K562 (cell line): ENCODE measurements around the gene PODXL2. TPM values are rescaled to one million over a fixed set of nuclear protein-coding genes. Genes with fewer than 3 reads are reported as not detected.

ENCODE experiments used
- ATAC-seq: fragments of 200-7000 bp; cut with Tn5 transposase; 3 replicates; pipeline ENCODE4 v1.9.1; 2020; ENCODE audit warnings: moderate library complexity
- BruUV-seq: library from RNA; stranded (reverse); fragments of 400-500 nt; replicated peaks from 2 replicates; lab custom pipeline; 2021; lab: Mats Ljungman, UMichigan
- CTCF ChIA-PET: fragments of 300-600 bp; formaldehyde crosslinking; extraction: SDS; loops from one replicate; lab custom pipeline; 2021; ENCODE audit warnings: low intra/inter-chr PET ratio; lab: Yijun Ruan, JAX
- POLR2A ChIA-PET: fragments of 300-600, 350-650 bp; sonication (Branson Sonifier 250); formaldehyde crosslinking; extraction: SDS; loops from one replicate; lab custom pipeline; 2021; ENCODE audit warnings: antibody characterized with exemption, inconsistent platforms; lab: Yijun Ruan, JAX
- DNase-seq, 4 experiments: peaks; one replicate each; pipeline versions ENCODE4 v3.0.0 to v3.0.0-alpha.2; 2011 to 2018; ENCODE audit warnings: low spot score in 3 of 4, mixed read lengths in 3 of 4; ENCODE audit errors: extremely low read depth in 1 of 4
- FAIRE-seq: peaks from 2 replicates; lab custom pipeline; 2011; peaks lifted over from hg19 to GRCh38; lab: Jason Lieb, UNC
- H2AFZ ChIP-seq: 2 replicates; pipeline ENCODE4 v1.6.0; 2011; ENCODE audit warnings: low read depth, low read length, control low read depth, inconsistent platforms
- H3K27ac ChIP-seq: fragments of 200-600 bp; 3 replicates; pipeline ENCODE4 v1.8.0; 2011; ENCODE audit warnings: low read depth, mild to moderate bottlenecking, control low read depth, inconsistent platforms, low read length, moderate library complexity, mixed read lengths; ENCODE audit errors: extremely low read depth
- H3K27me3 ChIP-seq, 2 experiments: fragments of 300-600 bp in 1 of 2; 2 replicates in 1 of 2; 3 replicates in 1 of 2; pipeline versions ENCODE4 v1.6.0 to v1.8.0; 2011; ENCODE audit warnings: inconsistent platforms in 2 of 2, low read length in 2 of 2, mild to moderate bottlenecking in 1 of 2, mixed read lengths in 1 of 2, moderate library complexity in 1 of 2; ENCODE audit not compliant: control insufficient read depth in 2 of 2, insufficient read depth in 2 of 2
- H3K36me3 ChIP-seq: fragments of 300-600 bp; 3 replicates; pipeline ENCODE4 v1.8.0; 2011; ENCODE audit warnings: mild to moderate bottlenecking, low read length, inconsistent platforms; ENCODE audit not compliant: control insufficient read depth, insufficient read depth
- H3K4me1 ChIP-seq, 2 experiments: fragments of 200-600 bp in 1 of 2; replicated peaks in 1 of 2; 2 replicates in 1 of 2; 3 replicates in 1 of 2; pipeline versions ENCODE4 v1.5.1 to v1.8.0; 2011; ENCODE audit warnings: inconsistent platforms in 2 of 2, low read length in 2 of 2, mild to moderate bottlenecking in 1 of 2, mixed read lengths in 1 of 2, moderate library complexity in 1 of 2; ENCODE audit not compliant: control insufficient read depth in 2 of 2, insufficient read depth in 2 of 2
- H3K4me2 ChIP-seq: 2 replicates; pipeline ENCODE4 v1.6.1; 2011; ENCODE audit warnings: low read length, control low read depth, inconsistent platforms, mixed read lengths; ENCODE audit not compliant: insufficient read depth
- H3K4me3 ChIP-seq: fragments of 200-600 bp; sonication (generic), shearing (Covaris generic); 2 replicates; pipeline ENCODE4 v1.5.1; 2016; ENCODE audit warnings: control low read depth, inconsistent platforms
- H3K79me2 ChIP-seq: fragments of 200-600 bp; 3 replicates; pipeline ENCODE4 v1.8.0; 2011; ENCODE audit warnings: low read length, inconsistent platforms; ENCODE audit not compliant: control insufficient read depth, insufficient read depth
- H3K9ac ChIP-seq, 2 experiments: 2 replicates each; pipeline versions ENCODE4 v1.6.0 to v1.6.1; 2011; ENCODE audit warnings: low read depth in 2 of 2, low read length in 2 of 2, control low read depth in 1 of 2, inconsistent platforms in 1 of 2, mild to moderate bottlenecking in 1 of 2, mixed read lengths in 1 of 2; ENCODE audit not compliant: insufficient read depth in 1 of 2
- H3K9me1 ChIP-seq: one replicate; pipeline ENCODE4 v1.6.0; 2011; ENCODE audit warnings: inconsistent platforms, mild to moderate bottlenecking, low read length, moderate library complexity; ENCODE audit not compliant: control insufficient read depth, insufficient read depth
- H3K9me3 ChIP-seq: replicated peaks from 2 replicates; pipeline ENCODE4 v1.5.1; 2011; ENCODE audit warnings: low read depth, low read length, inconsistent platforms; ENCODE audit not compliant: control insufficient read depth, insufficient read depth
- H4K20me1 ChIP-seq: replicated peaks from 2 replicates; pipeline ENCODE4 v1.6.1; 2011; ENCODE audit warnings: low read length, inconsistent platforms, mixed read lengths; ENCODE audit not compliant: control insufficient read depth, insufficient read depth
- CTCF ChIP-seq, 3 experiments: IDR thresholded peaks in 2 of 3; conservative IDR thresholded peaks in 1 of 3; 2 replicates each; pipeline ENCODE4 v1.5.1; 2011 to 2012; ENCODE audit warnings: low read length in 3 of 3, mild to moderate bottlenecking in 3 of 3, control low read depth in 2 of 3, improper control_type of control experiment in 1 of 3, inconsistent platforms in 1 of 3, low read depth in 1 of 3, mixed read lengths in 1 of 3, moderate library complexity in 1 of 3; ENCODE audit not compliant: insufficient read depth in 2 of 3
- CTCFL ChIP-seq: IDR thresholded peaks from 2 replicates; pipeline ENCODE4 v1.6.1; 2011; ENCODE audit warnings: borderline replicate concordance, low read depth, mild to moderate bottlenecking, moderate library complexity, low read length; ENCODE audit not compliant: insufficient read depth, poor library complexity, severe bottlenecking
- HNRNPH1 ChIP-seq: fragments of 200-400 bp; formaldehyde crosslinking; optimal IDR thresholded peaks from 2 replicates; pipeline ENCODE3; 2017; ENCODE audit warnings: low read depth, mild to moderate bottlenecking, low read length, moderate library complexity
- ZBTB7A ChIP-seq: IDR thresholded peaks from 2 replicates; pipeline ENCODE4 v1.6.1; 2011; ENCODE audit warnings: low read depth, mild to moderate bottlenecking, low read length, moderate library complexity, borderline replicate concordance; ENCODE audit not compliant: control insufficient read depth
- ZNF280B ChIP-seq: fragments of 250-450 bp; sonication (Bioruptor Pico); IDR thresholded peaks from 2 replicates; pipeline ENCODE4 v1.5.1; 2021; ENCODE audit warnings: mild to moderate bottlenecking
- ZNF384 ChIP-seq: IDR thresholded peaks from 2 replicates; pipeline ENCODE4 v1.6.1; 2012; ENCODE audit warnings: low read depth, low read length, improper control_type of control experiment
- ZNF639 ChIP-seq, 2 experiments: fragments of 200-800 bp in 1 of 2; sonication (Bioruptor generic) in 1 of 2; sonication (generic) in 1 of 2; formaldehyde crosslinking in 1 of 2; IDR thresholded peaks in 1 of 2; conservative IDR thresholded peaks in 1 of 2; 2 replicates each; pipeline versions ENCODE4 v1.5.0 to v1.6.1; 2016 to 2020; ENCODE audit warnings: missing compliant biosample characterization in 1 of 2, missing genetic modification characterization in 1 of 2, missing genetic modification reagents in 1 of 2
- WGBS: fragments of 100-300 bp; shearing (Covaris generic); methylation state at CpG from one replicate; pipeline ENCODE4 v1.1.6; 2016; ENCODE audit warnings: low coverage, mixed read lengths; ENCODE audit not compliant: insufficient coverage; ENCODE audit errors: missing lambda C conversion rate; 5-methylcytosine and 5-hydroxymethylcytosine counted together
- in situ Hi-C: fragments of 300-500 bp; cut with MboI; formaldehyde crosslinking; loops from 4 replicates; pipeline ENCODE4 v1.15.0; 2018; ENCODE audit warnings: inconsistent platforms, mixed read lengths
- intact Hi-C: fragments of 100-400 bp; cut with micrococcal nuclease; formaldehyde crosslinking; loops from 2 replicates; pipeline ENCODE4 v1.14.2; 2022
- polyA plus RNA-seq, 8 experiments: library from polyadenylated mRNA; depleted of rRNA in 4 of 8; stranded (reverse) in 5 of 8; unstranded in 3 of 8; fragments of >200 nt; fragmentation: Nextera tagmentation in 2 of 8; fragmentation: Illumina TruSeq in 1 of 8; extraction: Ambion mirVana in 2 of 8; extraction: Trizol in 1 of 8; gene quantifications; 2 replicates each; pipeline versions ENCODE4 v1.2.1 to v1.2.3, GENCODE V29; 2011 to 2014; ENCODE audit warnings: inconsistent platforms in 1 of 8, missing spikeins in 1 of 8
- total RNA-seq, 7 experiments: library from RNA; depleted of rRNA in 6 of 7; stranded (reverse); fragments of >200 nt in 6 of 7; fragmentation: Illumina TruSeq in 2 of 7; extraction: Trizol in 2 of 7; gene quantifications; 2 replicates each; pipeline versions ENCODE4 v1.2.1 to v1.2.3, GENCODE V29; 2011 to 2021; ENCODE audit warnings: low replicate concordance in 1 of 7

The PODXL2 gene
- total and polyA plus RNA-seq, 9 of the 15 experiments (the other 6 are each of a cell fraction or from before 2014, with no cell fraction given): 0.03 to 52.5 (median 21.9) TPM

- TF ChIP-seq ZNF384 (no peak), ZNF639 (CRISPR knock-in tag; conservative IDR thresholded peaks at IDR 0.05 in 1 of 2, IDR thresholded peaks at IDR 0.05 in 1 of 2) (no peak), ZNF280B (CRISPR knock-in tag) (no peak)
- TF ChIP-seq, all 486 proteins: peak for 0
These were observed 49.9 kb downstream of the PODXL2 start (continued) for GRCh38 chr3:127678611-127679533.

GRCh38 chr3:127679534-127680145 lies 50.7 kb downstream of the PODXL2 start:
- ChIA-PET CTCF (no interaction called here), POLR2A (interaction anchor here (0.6 to 1.1 kb wide), 5 partner anchors 17 to 1601 kb away, joined by 3 to 4 read pairs (median 4); partner anchors contain the start of gene TPRA1)
- ATAC-seq (no peak), FAIRE-seq (no peak), DNase-seq (peak in 1 of 4 experiments; percentile 18)
- Histone ChIP-seq H3K79me2 (no peaks in the 10 kb centered on the region), H3K4me3 (no peak overlapping the region), H3K27ac (no peak overlapping the region), H4K20me1 (no peaks in the 10 kb centered on the region), H3K9ac (no peak overlapping the region), H3K4me1 (peaks cover 0 to 24% of the 10 kb centered on the region in 2 experiments; a peak in 2 of 5 replicates), H3K9me1 (no peaks in the 10 kb centered on the region), H3K27me3 (no peaks in the 10 kb centered on the region), H3K4me2 (no peak overlapping the region), H2AFZ (no peak overlapping the region), H3K9me3 (no peaks in the 10 kb centered on the region), H3K36me3 (no peaks in the 10 kb centered on the region)
- no TSS peak for BruUV-seq
- intact Hi-C loops (loop anchor here (10.0 kb wide), 1 partner anchor 285 kb away; no protein-coding TSS in a partner anchor), in situ Hi-C loops (no loop called here)
- WGBS: 55% methylated on average over 17 of the region's 21 CpGs
- TF ChIP-seq CTCFL (peak; percentile 16), CTCF (IDR thresholded peaks at IDR 0.05 in 2 of 3, conservative IDR thresholded peaks at IDR 0.05 in 1 of 3; ENCODE audit: insufficient read depth in 2 of 3, low read depth in 1 of 3, low read length in 3 of 3) (peak in 2 of 3 experiments; percentile 3 to 21; a peak in 1 of 6 replicates), ZBTB7A (peak; percentile 68; the same call in 1 of the 2 replicates), HNRNPH1 (no peak)
